Right cardiac atrium (tissue), 5 donors: Measurements from ENCODE around the gene PPP2R5E. TPM values are rescaled to one million over a fixed set of nuclear protein-coding genes. Genes with fewer than 3 reads are reported as not detected.

Experiments used
- ATAC-seq, 2 donors: fragments of 200-7000 bp; cut with Tn5 transposase; one replicate each; pipeline versions ENCODE4 v1.8.0 to v1.9.1; 2020; ENCODE audit warnings: moderate library complexity in 2 of 2, mild to moderate bottlenecking in 1 of 2
- DNase-seq, 3 donors: peaks; one replicate each; pipeline ENCODE4 v3.0.0-alpha.2; 2020
- H3K27ac ChIP-seq: one replicate; pipeline ENCODE4 v1.5.1; 2013; ENCODE audit warnings: mild to moderate bottlenecking, low read length, control low read depth, moderate library complexity
- H3K27me3 ChIP-seq: one replicate; pipeline ENCODE4 v1.6.1; 2013; ENCODE audit not compliant: control insufficient read depth, insufficient read depth
- H3K4me1 ChIP-seq: one replicate; pipeline ENCODE4 v1.6.1; 2013; ENCODE audit warnings: low read length; ENCODE audit not compliant: control insufficient read depth, insufficient read depth
- H3K4me3 ChIP-seq: one replicate; pipeline ENCODE4 v1.5.1; 2013; ENCODE audit warnings: low read length, control low read depth
- H3K9me3 ChIP-seq: one replicate; pipeline ENCODE4 v1.6.1; 2013; ENCODE audit warnings: low read length; ENCODE audit not compliant: control insufficient read depth
- WGBS: extraction: QIAGEN DNeasy Blood & Tissue Kit; methylation state at CpG from one replicate; pipeline ENCODE4 v1.1.7; 2013; 5-methylcytosine and 5-hydroxymethylcytosine counted together
- intact Hi-C, 4 donors: fragments of 100-400 bp; cut with DNase I; formaldehyde crosslinking; loops; one replicate each; pipeline versions ENCODE4 v1.11.0 to v1.14.0; 2022 to 2023
- polyA plus RNA-seq: library from polyadenylated mRNA; stranded (reverse); fragments of 200-250 nt; gene quantifications from one replicate; pipeline ENCODE4 v1.2.3, GENCODE V29; 2013
- total RNA-seq, 4 donors: library from RNA; stranded (reverse); fragmentation: NEBNext Ultra II Directional; extraction: Animal tissue kit (Norgen Biotek cat#: 25700); gene quantifications; one replicate each; pipeline ENCODE4 v1.2.1, GENCODE V29; 2021
- donor health status: healthy with polysubstance abuse.
- donor health status: DM: no; HTN: yes; CAD: no.
- donor health status: DM: no; HTN: no; CAD: no.
- donor health status: DM: no; HTN: yes; CAD: no; lungs with severe emphysema.
- donor health status: DM: yes; HTN: yes; CAD: no.

Gene PPP2R5E
- total and polyA plus RNA-seq, 5 donors = 10.3 to 38.4 (median 36.5) TPM

- DNase-seq = no peak
- H3K27me3 ChIP-seq = no peaks in the 10 kb centered on the region
- H3K9me3 ChIP-seq = no peaks in the 10 kb centered on the region
- 48% methylated on average over 2 of the region's 2 CpGs for WGBS
- ATAC-seq = no peak
- no peaks in the 10 kb centered on the region for H3K4me1 ChIP-seq
- H3K4me3 ChIP-seq = no peak overlapping the region
- intact Hi-C loops = no loop called here
- H3K27ac ChIP-seq = no peak overlapping the region
Measured at GRCh38 chr14:63401646-63402045, 141.5 kb downstream of the PPP2R5E start.

- Histone ChIP-seq H3K27ac (no peak overlapping the region), H3K9me3 (no peaks in the 10 kb centered on the region), H3K4me3 (no peak overlapping the region), H3K4me1 (no peaks in the 10 kb centered on the region), H3K27me3 (no peaks in the 10 kb centered on the region)
- 98% methylated on average over 3 of the region's 3 CpGs for WGBS
- intact Hi-C loops = no loop called here
- DNase-seq (no peak), ATAC-seq (no peak)
Measured at GRCh38 chr14:63398952-63399351, 144.2 kb downstream of the PPP2R5E start.

DNA sequence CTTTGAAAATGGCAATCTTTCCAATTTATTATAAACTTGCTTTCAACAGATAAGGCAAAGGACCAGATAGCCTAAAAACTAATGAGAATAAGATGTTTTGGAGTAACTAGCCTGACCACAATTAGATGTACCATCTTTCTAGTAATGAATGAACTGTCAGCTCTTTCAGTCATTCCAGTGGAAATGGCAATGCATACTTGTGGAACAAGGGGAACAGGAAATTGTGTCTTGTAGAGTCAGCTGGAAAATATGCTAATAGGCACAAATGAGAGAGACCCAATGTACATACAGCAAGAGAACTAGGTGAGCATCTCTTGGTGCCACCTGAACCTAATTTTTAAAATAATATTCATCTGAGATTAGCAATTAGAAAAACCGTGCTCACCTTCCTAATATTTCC is 148.3 kb downstream of the PPP2R5E start:
- no peak overlapping the region for H3K27ac ChIP-seq
- DNase-seq (no peak), ATAC-seq (peak in 1 of 2 donors; percentile 23)
- intact Hi-C loops = loop anchor here in 2 of 4 donors (5.0 kb wide), 1 partner anchor 147 kb away; the partner anchor contains the start of gene PPP2R5E (in 2 of the 2)
- no peaks in the 10 kb centered on the region for H3K9me3 ChIP-seq
- 94% methylated on average over 1 of the region's 1 CpG for WGBS
- H3K27me3 ChIP-seq = no peaks in the 10 kb centered on the region
- H3K4me3 ChIP-seq = no peak overlapping the region
- H3K4me1 ChIP-seq = no peaks in the 10 kb centered on the region

DNA sequence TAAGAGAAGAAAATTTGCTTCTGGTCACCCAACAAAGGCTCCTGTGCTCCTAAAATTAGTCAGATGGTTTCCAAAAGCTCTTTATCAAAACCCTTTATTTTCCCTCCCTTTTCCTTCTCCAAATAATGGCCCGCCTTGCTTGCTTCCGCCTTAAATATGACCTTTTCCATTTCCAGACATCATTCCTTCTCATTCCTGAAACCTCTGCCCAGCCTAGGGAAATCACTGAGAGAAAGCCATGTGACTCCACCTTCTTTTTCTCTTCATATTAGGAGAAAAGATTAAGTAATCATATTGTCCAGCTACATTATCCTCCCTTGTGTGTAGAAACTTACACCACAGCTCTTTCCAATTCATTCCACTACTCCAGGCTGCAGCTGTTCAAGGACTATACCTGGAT is 148.7 kb downstream of the PPP2R5E start:
- 92% methylated on average over 2 of the region's 2 CpGs for WGBS
- no peak overlapping the region for H3K4me3 ChIP-seq
- no peak overlapping the region for H3K27ac ChIP-seq
- ATAC-seq (peak in 1 of 2 donors; percentile 95), DNase-seq (no peak)
- no peaks in the 10 kb centered on the region for H3K27me3 ChIP-seq
- no peaks in the 10 kb centered on the region for H3K9me3 ChIP-seq
- intact Hi-C loops = loop anchor here in 2 of 4 donors (5.0 kb wide), 1 partner anchor 148 kb away; the partner anchor contains the start of gene PPP2R5E (in 2 of the 2)
- H3K4me1 ChIP-seq = no peaks in the 10 kb centered on the region

GRCh38 chr14:63393012-63393411 is 150.2 kb downstream of the PPP2R5E start:
- DNase-seq (no peak), ATAC-seq (no peak)
- Histone ChIP-seq H3K4me3 (no peak overlapping the region), H3K27ac (no peak overlapping the region), H3K27me3 (no peaks in the 10 kb centered on the region), H3K9me3 (no peaks in the 10 kb centered on the region), H3K4me1 (no peaks in the 10 kb centered on the region)
- WGBS = 86% methylated on average over 2 of the region's 2 CpGs
- intact Hi-C loops = loop anchor here in 2 of 4 donors (5.0 kb wide), 1 partner anchor 149 kb away; the partner anchor contains the start of gene PPP2R5E (in 2 of the 2)

DNA sequence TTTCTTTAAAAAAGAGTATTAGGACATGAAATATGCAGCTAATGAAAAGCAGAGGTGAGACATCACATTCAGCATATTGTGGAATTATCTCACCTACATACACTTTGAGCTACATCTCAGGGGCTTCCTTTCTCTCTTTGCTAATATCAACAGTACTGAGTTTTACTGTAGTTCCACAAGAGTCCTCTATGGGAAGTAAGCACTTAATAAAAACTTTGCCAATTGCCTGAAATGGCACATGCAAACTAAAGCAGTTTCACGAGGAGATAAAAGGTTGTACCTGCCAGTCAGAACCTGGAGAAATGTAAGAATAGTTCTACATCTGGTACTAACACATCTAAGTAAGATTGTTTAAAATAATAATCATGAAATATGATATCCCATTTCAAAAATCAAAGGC is 150.9 kb downstream of the PPP2R5E start:
- DNase-seq (no peak), ATAC-seq (no peak)
- no peaks in the 10 kb centered on the region for H3K27me3 ChIP-seq
- 56% methylated on average over 1 of the region's 1 CpG for WGBS
- H3K4me1 ChIP-seq = no peaks in the 10 kb centered on the region
- H3K27ac ChIP-seq = no peak overlapping the region
- intact Hi-C loops = loop anchor here in 2 of 4 donors (5.0 kb wide), 1 partner anchor 150 kb away; the partner anchor contains the start of gene PPP2R5E (in 2 of the 2)
- H3K4me3 ChIP-seq = no peak overlapping the region
- H3K9me3 ChIP-seq = no peaks in the 10 kb centered on the region

DNA sequence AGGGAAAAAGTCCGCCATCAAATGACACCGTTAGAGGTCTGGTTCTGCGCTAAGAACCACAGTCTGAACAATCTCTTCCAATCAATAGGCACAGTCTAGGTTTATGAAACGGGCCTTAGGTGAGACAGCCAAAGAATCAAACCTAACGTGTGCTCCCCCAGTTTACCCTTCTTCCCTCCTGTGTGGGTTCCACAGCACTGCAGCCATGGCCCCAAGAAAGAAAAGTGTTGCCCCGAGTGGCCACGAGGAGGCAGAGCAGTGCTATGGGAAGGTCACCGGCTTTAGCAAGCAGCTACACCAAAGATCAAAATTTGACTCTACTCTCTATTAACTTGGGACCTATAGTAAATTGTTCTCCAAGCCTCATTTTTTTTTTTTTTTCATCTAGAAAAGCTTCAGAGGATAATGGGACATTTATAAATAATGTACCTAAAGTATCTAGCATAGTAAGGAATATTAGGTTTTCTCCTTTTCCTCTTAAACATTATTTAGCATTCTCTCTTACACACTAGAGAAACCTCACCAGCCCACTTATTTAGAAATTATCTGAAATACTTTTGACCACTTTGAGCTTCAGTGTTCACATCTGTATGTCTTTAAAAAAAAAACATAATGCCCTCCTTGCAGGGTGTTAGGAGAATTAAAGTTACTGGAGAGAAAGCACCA is 154.3 kb downstream of the PPP2R5E start:
- no peaks in the 10 kb centered on the region for H3K4me1 ChIP-seq
- H3K4me3 ChIP-seq = no peak overlapping the region
- DNase-seq (peak; percentile 53 to 79 (median 77)), ATAC-seq (peak; percentile 86 to 88)
- WGBS = 57% methylated on average over 8 of the region's 8 CpGs
- H3K9me3 ChIP-seq = no peaks in the 10 kb centered on the region
- no peak overlapping the region for H3K27ac ChIP-seq
- intact Hi-C loops = loop anchor here in 3 of 4 donors (5.0 to 10.0 kb wide), 3 partner anchors 153 to 383 kb away; partner anchors contain the start of gene PPP2R5E (in 2 of the 3)
- H3K27me3 ChIP-seq = no peaks in the 10 kb centered on the region

GRCh38 chr14:63387711-63388110 is 155.5 kb downstream of the PPP2R5E start:
- WGBS = 63% methylated on average over 5 of the region's 5 CpGs
- ATAC-seq (peak in 1 of 2 donors; percentile 40), DNase-seq (no peak)
- Histone ChIP-seq H3K27me3 (no peaks in the 10 kb centered on the region), H3K9me3 (no peaks in the 10 kb centered on the region), H3K4me3 (no peak overlapping the region), H3K4me1 (no peaks in the 10 kb centered on the region), H3K27ac (no peak overlapping the region)
- intact Hi-C loops = loop anchor here in 3 of 4 donors (5.0 to 10.0 kb wide), 3 partner anchors 155 to 385 kb away; partner anchors contain the start of gene PPP2R5E (in 2 of the 3)

DNA sequence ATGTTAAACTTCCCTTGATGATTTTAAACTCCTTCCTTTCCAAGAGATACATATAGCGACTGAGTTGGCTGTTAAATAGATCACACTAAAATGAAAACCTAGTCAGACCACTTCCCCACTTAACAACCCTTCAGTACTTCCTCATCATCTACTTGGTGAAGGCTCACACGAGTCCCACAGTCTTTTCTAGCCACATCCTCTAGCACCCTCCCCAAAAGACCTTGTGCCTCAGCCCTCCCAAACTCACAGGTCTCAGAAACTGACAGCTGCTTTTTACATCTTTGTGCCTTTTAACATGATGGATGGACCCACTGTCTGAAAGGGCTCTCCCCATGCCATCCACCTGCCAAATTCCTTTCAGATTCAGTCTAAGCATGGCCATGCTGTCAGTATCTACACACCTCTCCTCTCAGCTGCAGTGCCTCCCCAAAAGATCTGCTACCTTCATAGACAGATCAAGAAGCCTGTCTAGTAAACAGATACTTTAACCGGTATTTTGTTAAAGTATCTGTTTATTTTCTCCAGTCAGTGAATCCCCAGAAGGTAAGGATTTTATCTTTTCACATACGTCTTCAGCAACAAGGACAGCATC is 159.3 kb downstream of the PPP2R5E start:
- H3K4me3 ChIP-seq = no peak overlapping the region
- no peaks in the 10 kb centered on the region for H3K9me3 ChIP-seq
- no peaks in the 10 kb centered on the region for H3K27me3 ChIP-seq
- intact Hi-C loops = loop anchor here in 1 of 4 donors (10.0 kb wide), 1 partner anchor 241 kb away; no protein-coding TSS in a partner anchor
- no peaks in the 10 kb centered on the region for H3K4me1 ChIP-seq
- DNase-seq = no peak
- no peak for ATAC-seq
- 75% methylated on average over 4 of the region's 4 CpGs for WGBS
- no peak overlapping the region for H3K27ac ChIP-seq

- Histone ChIP-seq H3K4me3 (no peak overlapping the region), H3K4me1 (no peaks in the 10 kb centered on the region), H3K27ac (no peak overlapping the region), H3K9me3 (no peaks in the 10 kb centered on the region), H3K27me3 (no peaks in the 10 kb centered on the region)
- no peak for ATAC-seq
- intact Hi-C loops = no loop called here
- 96% methylated on average over 2 of the region's 2 CpGs for WGBS
- no peak for DNase-seq
Measured at GRCh38 chr14:63378444-63378843, 164.7 kb downstream of the PPP2R5E start.

DNA sequence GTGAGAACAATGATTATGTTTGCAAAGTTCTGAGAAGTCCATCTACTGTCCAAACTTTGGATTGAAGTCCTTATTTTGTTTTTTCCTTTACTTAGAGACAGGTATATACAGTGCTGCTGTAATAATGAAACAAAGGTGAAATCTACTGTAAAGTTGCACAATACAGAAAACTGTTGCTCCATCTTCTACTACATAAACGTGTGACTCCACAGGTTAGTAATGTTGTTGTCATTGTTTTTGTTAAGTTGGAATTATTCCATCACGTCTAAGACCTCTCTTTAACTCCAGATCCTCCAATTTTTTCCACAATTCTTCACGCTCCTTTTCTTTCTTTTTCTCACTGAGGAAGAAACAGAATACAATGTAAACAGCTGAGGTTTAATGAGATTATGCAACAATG is 167.4 kb downstream of the PPP2R5E start:
- intact Hi-C loops = no loop called here

More for the DNA sequence above, 167.4 kb downstream of the PPP2R5E start:
- no peak for DNase-seq
- no peak for ATAC-seq
- no peaks in the 10 kb centered on the region for H3K4me1 ChIP-seq
- H3K4me3 ChIP-seq = no peak overlapping the region
- no peaks in the 10 kb centered on the region for H3K9me3 ChIP-seq
- no peaks in the 10 kb centered on the region for H3K27me3 ChIP-seq
- 64% methylated on average over 3 of the region's 3 CpGs for WGBS
- no peak overlapping the region for H3K27ac ChIP-seq
